GM19023 (cell line): ENCODE measurements around the gene MAP3K20.
"Not testable (repeated sequence)": the region's sequence is repeated elsewhere in the genome, so short reads cannot be mapped to it uniquely, and the experiment has no call there.

Source experiments
- ATAC-seq: cut with Tn5 transposase; IDR thresholded peaks from one replicate; pipeline ENCODE4 v1.9.1; 2021; ENCODE audit warnings: mild to moderate bottlenecking, moderate library complexity; ENCODE audit not compliant: unreplicated experiment

The MAP3K20 gene

DNA sequence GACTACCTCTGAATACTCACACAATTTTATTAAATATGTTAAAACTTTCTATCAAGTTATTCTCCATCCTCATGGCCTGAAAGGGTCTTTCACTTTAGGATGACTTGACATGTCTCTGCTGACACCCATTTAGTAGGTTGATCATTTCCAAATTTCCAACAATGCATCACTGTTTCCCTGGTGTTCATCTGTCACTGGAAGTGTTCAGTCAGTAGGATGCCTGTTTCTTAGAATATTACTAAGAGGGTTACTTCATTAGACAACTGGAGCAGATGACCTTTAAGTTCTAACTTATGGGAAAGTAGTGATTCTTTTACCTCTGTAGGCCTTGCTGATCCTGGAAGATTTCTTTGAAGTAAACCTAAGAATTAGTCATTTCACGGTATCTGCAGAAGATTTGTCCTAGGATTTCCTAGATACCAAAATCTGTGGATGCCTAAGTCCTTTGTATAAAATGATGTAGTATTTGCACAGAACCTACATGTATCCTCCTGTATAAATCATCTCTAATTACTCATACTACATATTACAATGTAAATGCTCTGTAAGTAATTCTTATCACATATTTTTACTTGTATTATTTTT lies 77.7 kb downstream of the MAP3K20 start:
- no peak for ATAC-seq

DNA sequence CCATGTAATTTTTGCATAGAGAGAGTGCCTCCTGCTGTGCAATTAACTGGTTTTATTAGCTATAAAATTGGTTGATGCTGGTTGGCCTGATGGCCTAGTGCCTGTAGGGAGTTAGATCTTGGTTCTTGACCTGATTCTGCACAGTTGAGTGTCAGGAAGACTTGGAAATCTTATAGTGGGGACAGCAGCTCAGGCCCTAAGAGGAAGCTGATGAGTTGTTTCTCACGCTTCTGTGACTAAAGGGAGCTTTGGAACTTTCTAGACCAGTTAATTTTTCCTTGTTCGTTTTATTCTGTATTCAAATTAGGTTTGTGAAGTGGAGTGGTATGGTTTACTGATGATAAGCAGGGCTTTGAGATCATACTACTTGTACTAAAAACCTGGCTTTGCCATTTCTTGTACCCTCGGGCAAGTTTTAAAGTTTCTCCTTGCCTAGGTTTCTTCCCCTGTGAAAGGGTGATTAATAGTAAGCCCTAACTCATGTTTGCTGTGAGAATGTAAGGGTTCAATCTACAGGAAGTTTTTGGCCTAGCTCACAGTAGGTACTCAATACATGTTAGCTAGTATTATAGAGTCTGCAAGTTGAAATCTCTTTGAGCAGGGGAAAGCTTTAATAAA lies 82.1 kb downstream of the MAP3K20 start:
- no peak for ATAC-seq

DNA sequence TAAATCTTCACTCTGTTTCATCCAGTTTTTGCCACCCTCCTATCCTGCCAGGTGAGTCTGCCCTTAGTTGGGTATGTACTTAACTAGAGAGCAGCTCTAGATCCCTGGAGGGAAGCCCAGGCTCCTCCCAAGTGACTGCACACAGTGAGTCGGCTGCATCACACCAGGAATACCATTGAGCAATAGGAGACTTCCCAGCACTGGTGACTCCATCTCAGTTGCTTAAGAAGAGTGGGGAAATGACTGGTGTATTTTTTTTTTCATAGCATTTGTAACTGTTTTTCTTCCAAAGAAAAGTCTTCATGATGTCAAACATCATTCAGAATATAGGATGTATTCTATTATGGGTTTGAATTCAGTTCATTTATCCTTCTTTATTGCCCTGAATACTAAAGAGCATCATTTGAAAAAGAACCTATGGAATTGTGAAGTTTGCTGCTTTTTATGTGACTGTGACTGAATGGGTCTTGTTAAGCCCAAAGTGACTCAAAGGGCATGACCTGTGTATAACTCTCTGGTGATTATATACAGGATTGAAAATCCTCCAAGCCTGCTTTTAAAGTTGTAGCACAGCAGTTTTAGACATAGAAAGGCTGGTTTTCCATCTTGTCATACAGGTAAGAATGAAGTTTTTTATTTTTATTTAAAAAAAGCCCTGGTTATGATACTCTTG lies 84.3 kb downstream of the MAP3K20 start:
- no peak for ATAC-seq

DNA sequence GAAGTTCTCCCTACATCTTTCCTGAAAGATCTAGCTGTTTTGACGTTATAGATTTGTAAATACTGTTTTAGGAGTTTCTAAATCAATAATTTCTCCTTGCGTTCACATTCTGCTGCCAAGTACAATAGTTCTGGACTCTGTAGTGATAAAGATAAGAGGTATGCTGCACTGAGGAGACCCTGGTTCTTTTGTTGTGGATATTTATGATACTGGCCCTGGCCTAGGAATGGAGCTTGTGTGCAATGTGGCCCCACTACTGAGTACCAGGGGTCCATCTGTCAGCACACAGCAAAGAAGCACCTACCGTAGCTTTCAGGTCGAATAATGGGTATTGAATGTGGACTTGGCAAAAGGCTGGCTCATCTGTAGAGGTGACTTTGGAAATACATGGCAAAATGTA lies 85.0 kb downstream of the MAP3K20 start:
- ATAC-seq: no peak

DNA sequence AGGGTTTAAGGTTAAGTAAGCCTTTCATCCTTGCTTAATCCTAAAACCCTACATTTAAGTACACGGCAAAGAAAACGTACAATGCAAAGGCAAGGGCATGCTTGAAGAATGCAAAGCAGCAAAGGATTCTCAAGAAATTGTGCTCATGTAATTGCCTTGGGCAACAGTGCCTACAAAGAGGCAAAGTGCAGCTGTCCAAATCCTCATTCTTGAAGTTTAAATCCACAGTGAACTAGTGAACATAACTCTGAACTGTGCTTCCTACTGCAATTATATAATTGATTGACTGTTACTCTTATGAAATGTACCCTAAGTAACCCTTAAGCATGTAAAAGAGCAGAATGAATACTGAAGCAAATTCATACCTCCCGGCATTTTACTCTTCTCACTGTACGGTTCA lies 85.4 kb downstream of the MAP3K20 start:
- no peak for ATAC-seq

DNA sequence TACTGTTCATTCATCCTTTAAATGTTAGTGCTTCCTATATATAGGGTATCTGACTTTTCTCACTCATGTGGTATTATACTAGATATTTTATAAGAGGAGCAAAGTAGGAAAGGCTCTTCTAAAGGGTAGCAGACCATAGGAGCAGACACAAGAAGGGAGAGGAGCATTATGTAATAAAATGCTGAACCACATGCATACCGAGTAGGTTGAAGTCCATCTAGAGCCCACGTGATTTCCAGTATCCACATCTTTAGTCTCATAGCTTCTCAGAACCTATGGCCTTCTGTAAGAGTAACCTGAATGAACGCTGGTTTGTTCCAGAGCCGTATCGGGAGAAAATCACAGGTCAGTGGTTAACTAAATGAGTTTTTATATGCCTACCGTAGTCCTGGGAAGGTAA lies 85.9 kb downstream of the MAP3K20 start:
- no peak for ATAC-seq

DNA sequence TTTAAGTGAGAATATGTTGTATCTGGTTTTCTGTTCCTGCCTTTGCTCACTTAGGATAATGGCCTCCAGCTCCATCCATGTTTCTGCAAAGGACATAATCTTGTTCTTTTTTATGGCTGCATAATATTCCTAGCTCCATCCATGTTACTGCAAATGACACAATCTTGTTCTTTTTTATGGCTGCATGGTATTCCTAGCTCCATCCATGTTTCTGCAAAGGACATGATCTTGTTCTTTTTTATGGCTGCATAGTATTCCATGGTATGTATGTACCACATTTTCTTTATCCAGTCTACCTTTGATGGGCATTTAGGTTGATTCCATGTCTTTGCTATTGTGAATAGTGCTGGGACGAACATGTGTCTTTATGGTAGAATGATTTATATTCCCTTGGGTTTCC lies 87.7 kb downstream of the MAP3K20 start:
- not testable (repeated sequence) for ATAC-seq

DNA sequence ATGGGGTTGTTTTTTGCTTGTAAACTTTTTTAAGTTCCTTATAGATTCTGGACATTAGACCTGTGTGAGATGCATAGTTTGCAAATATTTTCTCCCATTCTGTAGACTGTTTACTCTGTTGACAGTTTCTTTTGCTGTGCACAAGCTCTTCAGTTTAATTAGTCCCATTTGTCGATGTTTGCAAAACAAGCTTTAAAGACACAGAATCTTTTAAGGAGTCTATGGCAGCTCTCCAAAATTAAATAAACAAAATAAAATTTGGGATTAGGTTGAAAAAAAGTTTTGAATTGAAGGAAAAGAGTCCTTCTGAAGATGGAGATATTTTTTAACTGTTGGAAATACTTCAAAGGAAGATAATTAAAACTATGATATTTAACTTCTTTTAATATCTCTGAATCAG lies 88.8 kb downstream of the MAP3K20 start:
- ATAC-seq: no peak

DNA sequence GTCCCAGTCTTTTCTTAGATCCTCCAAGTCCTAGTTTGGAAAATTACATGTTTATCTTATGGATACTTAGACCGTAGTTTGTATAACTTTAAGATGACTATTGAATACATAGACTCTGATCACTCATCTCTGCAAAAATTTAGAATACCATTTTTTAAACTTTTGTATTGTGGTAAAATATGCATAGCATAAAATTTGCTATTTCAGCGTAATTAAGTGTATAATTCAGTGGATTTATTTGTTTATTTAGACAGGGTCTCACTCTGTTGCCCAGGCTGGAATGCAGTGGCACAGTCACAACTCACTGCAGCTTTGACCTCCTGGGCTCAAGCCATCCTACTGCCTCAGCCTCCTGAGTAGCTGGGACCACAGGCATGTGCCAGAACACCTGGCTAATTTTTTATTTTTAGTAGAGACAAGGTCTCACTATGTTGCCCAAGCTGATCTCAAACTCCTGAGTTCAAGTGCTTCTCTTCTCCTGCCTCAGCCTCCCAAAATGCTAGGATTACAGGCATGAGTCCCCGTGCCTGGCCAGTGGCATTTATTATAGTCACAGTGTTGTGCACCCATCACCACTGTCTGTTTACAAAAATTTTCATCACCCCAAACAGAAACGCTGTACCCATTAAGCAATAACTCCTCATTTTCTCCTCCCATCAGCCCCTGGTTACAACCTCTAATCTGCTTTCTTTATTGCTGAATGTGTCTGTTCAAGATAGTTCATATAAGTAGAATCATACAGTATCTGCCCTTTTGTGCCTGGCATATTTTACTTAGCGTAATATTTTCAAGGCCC lies 90.0 kb downstream of the MAP3K20 start:
- no peak for ATAC-seq

DNA sequence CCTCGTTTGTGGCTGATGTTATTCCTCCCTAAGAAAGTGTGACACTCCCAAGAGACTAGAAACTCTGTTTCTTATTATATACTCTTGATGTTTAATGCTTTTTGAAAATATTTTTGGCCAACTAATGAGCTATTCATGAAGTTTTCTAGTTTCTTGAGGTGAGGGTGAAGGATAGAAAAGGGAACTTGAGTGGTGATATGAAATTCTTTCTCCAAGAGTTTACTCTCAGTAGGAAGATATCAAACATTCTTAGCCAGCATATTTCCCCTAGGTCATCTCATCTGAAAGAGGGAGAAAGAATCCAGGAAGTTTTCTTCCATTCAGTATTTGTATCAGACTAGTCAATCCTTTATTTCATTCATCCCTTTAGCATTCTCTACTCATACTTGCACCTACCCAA lies 95.7 kb downstream of the MAP3K20 start:
- no peak for ATAC-seq

DNA sequence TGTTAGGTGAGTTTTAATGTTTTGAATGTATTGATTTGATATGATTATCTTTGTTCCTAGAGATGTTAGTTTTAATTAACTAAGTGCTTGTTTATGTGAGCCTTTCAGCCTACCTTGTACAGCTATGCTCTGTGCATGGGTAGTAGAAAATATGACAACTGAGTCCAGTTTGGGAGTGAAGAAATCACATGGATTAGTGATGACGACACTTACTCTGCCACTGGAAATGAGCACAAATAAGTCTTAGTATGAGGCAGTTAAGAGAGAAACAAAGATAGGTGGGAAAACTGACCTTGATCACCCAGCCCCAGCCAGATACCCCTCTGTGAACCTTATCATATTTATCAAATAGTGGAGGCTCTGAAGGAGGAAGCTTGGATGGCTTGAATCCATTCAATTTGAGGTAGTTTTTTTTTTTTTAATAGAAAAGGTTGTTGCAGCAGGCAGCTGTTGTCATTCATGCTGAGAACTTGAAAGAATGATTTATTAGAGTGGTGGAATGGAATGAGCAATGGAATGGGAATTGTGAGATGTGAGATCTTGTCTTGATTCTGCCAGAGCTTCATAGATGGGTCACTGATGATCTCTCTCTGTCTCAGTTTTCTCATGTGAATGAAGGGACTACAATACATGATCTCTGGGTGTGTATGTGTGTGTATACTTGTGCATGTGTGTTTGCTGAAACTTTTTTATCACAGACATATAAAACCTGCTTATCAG lies 96.4 kb downstream of the MAP3K20 start:
- no peak for ATAC-seq

DNA sequence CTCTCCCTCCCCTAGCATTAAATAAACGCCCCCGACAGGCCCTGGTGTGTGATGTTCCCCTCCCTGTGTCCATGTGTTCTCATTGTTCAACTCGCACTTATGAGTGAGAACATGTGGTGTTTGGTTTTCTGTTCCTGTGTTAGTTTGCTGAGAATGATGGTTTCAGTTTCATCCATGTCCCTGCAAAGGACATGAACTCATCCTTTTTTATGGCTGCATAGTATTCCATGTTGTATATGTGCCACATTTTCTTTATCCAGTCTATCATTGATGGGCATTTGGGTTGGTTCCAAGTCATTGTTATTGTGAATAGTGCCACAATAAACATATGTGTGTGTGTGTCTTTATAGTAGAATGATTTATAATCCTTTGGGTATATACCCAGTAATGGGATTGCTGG lies 98.7 kb downstream of the MAP3K20 start:
- not testable (repeated sequence) for ATAC-seq

DNA sequence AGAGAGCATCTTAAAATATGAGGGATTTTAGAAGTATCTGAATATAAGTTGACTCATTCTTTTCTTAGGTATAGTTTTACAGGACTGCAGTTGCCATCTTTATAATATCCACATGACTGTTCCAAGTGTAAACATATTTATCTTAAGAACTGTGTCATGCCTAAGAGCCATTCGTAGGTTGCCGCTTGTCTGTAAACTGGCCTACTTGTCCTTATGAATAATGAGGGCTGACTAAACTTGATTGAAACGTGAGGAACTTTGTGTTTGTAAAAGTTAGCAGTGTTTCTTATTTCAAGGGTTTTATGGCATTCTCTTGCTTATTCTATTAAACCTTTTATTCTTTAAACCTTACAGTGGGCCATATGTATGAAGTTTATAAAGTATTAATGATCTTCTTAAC lies 99.6 kb downstream of the MAP3K20 start:
- no peak for ATAC-seq

DNA sequence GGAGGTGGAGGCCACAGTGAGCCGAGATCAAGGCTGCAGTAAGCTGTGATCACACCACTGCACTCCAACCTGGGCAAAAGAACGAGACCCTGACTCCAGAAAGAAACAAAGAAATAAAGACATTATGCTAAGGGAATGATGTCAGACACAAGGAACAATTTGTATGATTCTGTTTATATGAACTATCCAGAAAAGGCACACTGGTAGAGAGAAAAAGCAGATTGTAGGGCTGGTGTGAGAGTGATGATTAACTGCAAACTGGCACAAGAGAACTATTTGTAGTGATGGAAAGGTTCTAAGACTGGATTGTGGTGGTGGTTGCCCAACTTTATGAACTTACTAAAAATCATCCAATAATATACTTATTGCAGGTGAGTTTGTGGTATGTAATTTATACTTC lies 106.3 kb downstream of the MAP3K20 start:
- ATAC-seq: no peak

DNA sequence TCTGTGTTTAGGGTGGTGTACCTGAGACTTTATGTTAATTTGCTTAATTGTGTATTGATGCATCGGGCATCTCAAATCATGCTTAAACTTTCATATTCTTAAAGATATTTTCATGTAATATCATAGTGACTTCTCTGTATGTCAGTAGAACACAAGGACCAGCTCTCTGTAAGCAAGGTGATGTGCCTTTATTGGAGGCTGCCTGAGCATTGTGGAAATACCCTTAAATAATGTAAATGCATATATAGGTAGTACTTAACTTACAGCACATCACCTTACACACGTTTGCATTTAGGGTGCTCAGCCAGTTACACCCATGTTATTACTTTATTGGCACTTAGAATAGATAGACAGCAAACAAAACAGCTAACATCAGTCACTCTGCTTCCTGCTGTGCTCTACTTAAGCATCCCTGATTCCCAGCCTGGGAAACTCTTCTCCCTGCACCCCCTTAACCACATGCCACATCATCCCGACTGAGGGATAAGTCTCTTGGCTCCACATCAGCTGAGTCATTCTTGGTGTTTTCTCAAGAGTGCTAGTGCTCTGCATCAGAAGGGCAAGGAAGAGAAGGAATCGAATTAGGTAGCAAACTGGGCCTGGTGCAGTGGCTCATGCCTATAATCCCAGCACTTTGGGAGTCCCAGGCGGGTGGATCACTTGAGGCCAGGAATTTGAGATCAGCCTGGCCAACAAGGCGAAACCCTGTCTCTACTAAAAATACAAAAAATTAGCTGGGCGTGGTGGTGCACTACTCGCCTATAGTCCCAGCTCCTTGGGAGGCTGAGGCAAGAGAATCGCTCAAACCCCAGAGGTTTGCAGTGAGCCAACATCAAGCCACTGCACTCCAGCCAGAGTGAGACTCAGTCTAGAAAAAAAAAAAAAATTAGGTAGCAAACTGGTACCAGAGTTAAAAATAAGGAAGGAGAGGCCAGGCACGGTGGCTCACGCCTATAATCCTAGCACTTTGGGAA lies 108.7 kb downstream of the MAP3K20 start:
- ATAC-seq: no peak

DNA sequence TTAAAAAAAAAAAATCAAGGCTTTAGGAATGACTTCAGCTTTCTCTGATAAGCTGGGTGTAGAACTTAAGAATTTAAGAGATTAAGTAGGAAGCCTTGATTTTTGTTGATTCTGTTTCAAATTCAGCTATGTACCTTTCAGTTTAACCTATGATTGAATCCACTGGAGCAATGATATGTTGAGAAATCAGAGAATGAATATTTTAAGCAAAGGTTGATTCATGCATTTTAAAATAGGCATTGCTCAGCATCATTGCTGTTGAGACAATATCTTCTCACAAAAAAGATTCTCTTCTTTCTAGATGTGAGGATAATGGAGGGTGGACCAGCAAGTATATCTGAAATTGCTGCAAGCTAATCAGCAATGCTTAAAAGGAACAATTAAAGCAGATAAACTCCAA lies 109.8 kb downstream of the MAP3K20 start:
- no peak for ATAC-seq

DNA sequence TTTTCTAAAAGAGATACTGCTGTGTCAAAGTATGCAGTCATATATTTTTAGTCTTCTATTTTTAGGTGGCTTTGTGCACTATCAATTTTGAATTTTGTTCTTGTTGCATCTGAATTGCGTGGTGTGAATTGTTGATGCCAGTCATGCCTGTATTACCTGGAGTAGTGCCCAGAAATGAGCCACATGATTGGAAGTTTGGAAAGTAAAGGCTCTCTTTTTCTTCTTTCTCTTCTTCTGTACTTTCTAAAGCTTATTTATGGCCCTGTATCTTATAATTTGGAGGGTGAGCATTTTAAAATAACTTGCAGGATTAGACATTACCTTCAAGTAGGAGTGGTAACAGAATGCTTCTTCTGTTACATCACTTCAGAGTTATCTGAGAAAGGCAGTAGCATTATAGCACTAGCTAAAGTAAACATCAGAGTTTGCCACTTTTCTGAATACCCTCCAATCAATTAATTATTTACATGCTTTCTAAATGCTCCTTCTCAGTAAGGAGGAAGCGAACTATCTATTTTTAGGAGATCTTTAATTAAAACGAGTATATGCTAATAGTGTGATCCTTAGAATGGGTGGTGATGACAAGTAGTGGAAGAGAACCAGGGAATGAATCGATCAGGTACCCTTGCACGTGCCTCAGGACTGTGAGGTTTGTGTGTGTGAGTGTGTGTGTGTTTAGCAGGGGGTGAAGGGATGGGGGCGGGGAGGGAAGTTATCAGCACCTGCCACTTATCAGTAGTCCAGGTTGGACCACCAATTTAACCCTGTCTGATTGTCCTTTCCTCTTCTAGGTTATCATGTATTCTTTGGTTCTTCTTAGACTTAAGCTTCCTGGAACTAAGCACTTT lies 112.5 kb downstream of the MAP3K20 start:
- no peak for ATAC-seq

DNA sequence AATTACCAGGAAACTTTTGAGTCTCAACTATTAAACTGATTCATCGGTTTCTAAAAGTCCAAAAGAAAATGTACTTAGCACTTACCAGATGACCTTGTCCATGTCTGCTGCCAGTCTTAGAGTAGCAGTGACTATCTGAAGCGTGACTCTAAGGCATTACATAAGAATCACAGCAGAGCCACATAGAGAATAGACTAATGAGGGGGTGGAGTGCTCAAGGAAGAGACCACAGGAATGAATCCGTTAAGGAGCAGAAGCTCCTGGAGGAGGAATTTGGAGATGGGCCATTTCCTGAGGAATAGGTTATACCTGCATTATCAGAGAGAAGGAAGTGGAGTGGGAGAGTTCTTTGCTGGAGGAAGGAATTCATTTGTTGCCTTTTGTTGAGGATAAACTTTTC lies 116.0 kb downstream of the MAP3K20 start:
- ATAC-seq: no peak

DNA sequence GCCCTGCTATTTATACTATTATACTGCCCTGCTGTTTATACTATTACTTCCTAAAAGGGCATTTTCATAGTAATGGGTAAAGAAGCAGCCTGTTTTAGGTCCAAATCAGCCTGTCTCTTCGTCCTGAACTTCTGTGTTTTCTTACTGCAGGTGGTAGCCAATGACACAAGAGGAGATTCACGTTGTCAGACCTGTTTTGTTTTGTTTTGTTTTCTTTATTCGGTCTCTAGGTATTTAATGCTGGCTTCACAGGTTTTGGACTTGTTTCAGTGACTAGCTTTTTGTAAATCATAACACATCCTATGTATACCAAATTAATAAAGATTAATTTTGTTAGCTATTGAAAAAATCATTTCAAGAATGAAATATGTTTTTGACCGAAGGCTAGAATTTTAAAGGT lies 116.4 kb downstream of the MAP3K20 start:
- no peak for ATAC-seq
